ENCODE data around the gene LRPPRC. TPM values are rescaled to one million over a fixed set of nuclear protein-coding genes. Genes with fewer than 3 reads are reported as not detected.

LRPPRC gene
- total and polyA plus RNA-seq, 7 donors: 47.3 to 198 (median 100) TPM

DNA sequence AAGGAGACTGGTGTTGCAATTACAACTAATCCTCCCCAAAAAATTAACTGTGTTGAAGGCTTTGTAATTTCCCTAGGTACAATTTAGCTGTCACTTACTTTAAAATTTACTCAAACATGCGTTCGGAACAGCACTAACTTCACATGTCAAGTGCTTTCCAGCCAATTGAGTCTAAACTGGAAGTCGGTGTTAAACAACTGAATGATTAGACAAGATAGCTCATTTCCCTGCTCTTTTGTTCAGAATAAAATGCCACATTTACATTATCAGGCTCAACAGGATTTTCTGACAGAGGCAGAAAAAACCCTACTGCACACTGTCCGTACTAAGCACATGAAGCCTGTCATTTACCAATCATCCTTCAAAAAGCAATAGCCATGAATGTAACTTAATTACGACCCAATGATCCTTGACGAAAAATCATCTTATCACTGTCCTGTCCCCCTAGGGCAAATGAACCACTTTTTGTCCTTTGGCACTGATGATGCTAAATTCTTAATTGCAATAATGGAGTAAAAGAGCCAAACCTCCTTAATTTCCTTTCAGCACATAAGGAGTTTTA, 56.0 kb downstream of the LRPPRC start:
- ATAC-seq (no peak), DNase-seq (no peak)
- Histone ChIP-seq H3K27ac (no peak overlapping the region), H3K9me3 (no peaks in the 10 kb centered on the region), H3K27me3 (ENCODE audit: insufficient read depth in 3 of 3, low read length in 2 of 3) (no peaks in the 10 kb centered on the region), H3K36me3 (ENCODE audit: insufficient read depth in 1 of 2, low read depth in 1 of 2) (peaks cover 4 to 69% of the 10 kb centered on the region in 2 donors), H3K4me3 (no peak overlapping the region), H3K4me1 (no peaks in the 10 kb centered on the region)
- TF ChIP-seq, protein P1, sequence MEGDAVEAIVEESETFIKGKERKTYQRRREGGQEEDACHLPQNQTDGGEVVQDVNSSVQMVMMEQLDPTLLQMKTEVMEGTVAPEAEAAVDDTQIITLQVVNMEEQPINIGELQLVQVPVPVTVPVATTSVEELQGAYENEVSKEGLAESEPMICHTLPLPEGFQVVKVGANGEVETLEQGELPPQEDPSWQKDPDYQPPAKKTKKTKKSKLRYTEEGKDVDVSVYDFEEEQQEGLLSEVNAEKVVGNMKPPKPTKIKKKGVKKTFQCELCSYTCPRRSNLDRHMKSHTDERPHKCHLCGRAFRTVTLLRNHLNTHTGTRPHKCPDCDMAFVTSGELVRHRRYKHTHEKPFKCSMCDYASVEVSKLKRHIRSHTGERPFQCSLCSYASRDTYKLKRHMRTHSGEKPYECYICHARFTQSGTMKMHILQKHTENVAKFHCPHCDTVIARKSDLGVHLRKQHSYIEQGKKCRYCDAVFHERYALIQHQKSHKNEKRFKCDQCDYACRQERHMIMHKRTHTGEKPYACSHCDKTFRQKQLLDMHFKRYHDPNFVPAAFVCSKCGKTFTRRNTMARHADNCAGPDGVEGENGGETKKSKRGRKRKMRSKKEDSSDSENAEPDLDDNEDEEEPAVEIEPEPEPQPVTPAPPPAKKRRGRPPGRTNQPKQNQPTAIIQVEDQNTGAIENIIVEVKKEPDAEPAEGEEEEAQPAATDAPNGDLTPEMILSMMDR (IDR thresholded peaks at IDR 0.05): no peak
- intact Hi-C loops (cut with DNase I): loop anchor here in 1 of 2 donors (5.0 kb wide), 1 partner anchor 43 kb away; no protein-coding TSS in a partner anchor
- 93 to 95% (median 94%) methylated on average over 6 of the region's 6 CpGs for WGBS, 3 donors

- TF ChIP-seq, protein P1 (IDR thresholded peaks at IDR 0.05): no peak
- Histone ChIP-seq H3K4me3 (no peak overlapping the region), H3K4me1 (no peaks in the 10 kb centered on the region), H3K27me3 (ENCODE audit: insufficient read depth in 3 of 3, low read length in 2 of 3) (no peaks in the 10 kb centered on the region), H3K36me3 (ENCODE audit: insufficient read depth in 1 of 2, low read depth in 1 of 2) (peaks cover 2 to 69% of the 10 kb centered on the region in 2 donors), H3K9me3 (no peaks in the 10 kb centered on the region), H3K27ac (no peak overlapping the region)
- ATAC-seq (no peak), DNase-seq (no peak)
- intact Hi-C loops (cut with DNase I): no loop called here
- 78 to 90% (median 81%) methylated on average over 3 of the region's 3 CpGs for WGBS, 3 donors
Measured at GRCh38 chr2:43937269-43937820, 58.4 kb downstream of the LRPPRC start.

DNA sequence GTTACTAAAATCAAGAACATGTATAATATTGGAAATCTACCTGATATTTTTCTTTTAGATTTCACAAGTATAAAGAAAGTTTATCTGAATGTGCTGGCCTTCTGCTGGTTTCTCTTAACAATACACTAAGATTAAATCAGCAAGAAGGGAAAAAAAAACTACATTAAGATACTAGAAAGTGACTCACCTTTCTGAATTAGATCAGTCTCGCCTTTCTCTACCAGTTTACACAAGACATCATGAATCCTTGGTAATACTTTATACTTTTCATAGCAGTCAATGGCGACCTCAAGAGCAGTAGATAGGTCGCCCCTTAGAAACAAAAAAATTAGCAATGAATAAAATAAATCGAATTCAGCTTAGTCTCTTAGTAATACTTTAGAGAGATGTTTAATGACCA, 61.2 kb downstream of the LRPPRC start:
- WGBS, 3 donors: 92 to 98% (median 95%) methylated on average over 4 of the region's 4 CpGs

GRCh38 chr2:43931293-43931692, 64.5 kb downstream of the LRPPRC start:
- intact Hi-C loops (cut with DNase I): no loop called here
- no peak for DNase-seq
- WGBS, 3 donors: 98 to 99% (median 98%) methylated on average over 3 of the region's 3 CpGs
- no peak overlapping the region for H3K4me3 ChIP-seq
- no peak for ATAC-seq
- peaks cover 9 to 85% of the 10 kb centered on the region in 2 donors for H3K36me3 ChIP-seq (ENCODE audit: insufficient read depth in 1 of 2, low read depth in 1 of 2)
- H3K27me3 ChIP-seq (ENCODE audit: insufficient read depth in 3 of 3, low read length in 2 of 3): no peaks in the 10 kb centered on the region
- TF ChIP-seq, protein P1 (IDR thresholded peaks at IDR 0.05): no peak
- no peaks in the 10 kb centered on the region for H3K9me3 ChIP-seq
- no peak overlapping the region for H3K27ac ChIP-seq
- H3K4me1 ChIP-seq: no peaks in the 10 kb centered on the region

More for the DNA sequence above, 61.2 kb downstream of the LRPPRC start:
- no peaks in the 10 kb centered on the region for H3K27me3 ChIP-seq (ENCODE audit: insufficient read depth in 3 of 3, low read length in 2 of 3)
- H3K27ac ChIP-seq: no peak overlapping the region
- TF ChIP-seq, protein P1 (IDR thresholded peaks at IDR 0.05): no peak
- DNase-seq: no peak
- no peaks in the 10 kb centered on the region for H3K4me1 ChIP-seq
- intact Hi-C loops (cut with DNase I): no loop called here
- H3K36me3 ChIP-seq (ENCODE audit: insufficient read depth in 1 of 2, low read depth in 1 of 2): peaks cover 9 to 68% of the 10 kb centered on the region in 2 donors
- no peak overlapping the region for H3K4me3 ChIP-seq
- no peaks in the 10 kb centered on the region for H3K9me3 ChIP-seq
- ATAC-seq: no peak

All from psoas muscle (tissue), 8 donors.